ENCODE measurements around the gene UGT3A1.

UGT3A1 gene

DNA sequence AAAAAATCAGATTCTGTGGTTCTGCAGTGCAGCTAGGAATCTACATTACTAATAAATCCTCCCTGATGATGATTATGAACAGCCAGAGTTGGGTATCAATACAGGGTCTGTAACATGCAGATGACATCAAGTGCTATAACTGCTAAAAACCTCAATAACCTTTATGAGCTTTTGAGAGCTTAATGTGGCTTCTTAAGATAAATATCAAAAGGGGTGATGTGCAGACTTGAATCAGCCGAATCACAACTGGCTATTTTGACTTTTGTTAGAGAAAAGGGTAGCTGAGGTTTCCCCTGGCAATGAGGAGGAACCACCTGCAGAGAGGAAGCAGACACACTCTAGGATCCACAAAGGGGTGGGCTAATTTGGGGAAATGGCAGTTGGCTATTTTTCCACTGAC, 83.0 kb downstream of the UGT3A1 start:
- no peak for DNase-seq (ENCODE audit: low read depth in 2 of 2)

DNA sequence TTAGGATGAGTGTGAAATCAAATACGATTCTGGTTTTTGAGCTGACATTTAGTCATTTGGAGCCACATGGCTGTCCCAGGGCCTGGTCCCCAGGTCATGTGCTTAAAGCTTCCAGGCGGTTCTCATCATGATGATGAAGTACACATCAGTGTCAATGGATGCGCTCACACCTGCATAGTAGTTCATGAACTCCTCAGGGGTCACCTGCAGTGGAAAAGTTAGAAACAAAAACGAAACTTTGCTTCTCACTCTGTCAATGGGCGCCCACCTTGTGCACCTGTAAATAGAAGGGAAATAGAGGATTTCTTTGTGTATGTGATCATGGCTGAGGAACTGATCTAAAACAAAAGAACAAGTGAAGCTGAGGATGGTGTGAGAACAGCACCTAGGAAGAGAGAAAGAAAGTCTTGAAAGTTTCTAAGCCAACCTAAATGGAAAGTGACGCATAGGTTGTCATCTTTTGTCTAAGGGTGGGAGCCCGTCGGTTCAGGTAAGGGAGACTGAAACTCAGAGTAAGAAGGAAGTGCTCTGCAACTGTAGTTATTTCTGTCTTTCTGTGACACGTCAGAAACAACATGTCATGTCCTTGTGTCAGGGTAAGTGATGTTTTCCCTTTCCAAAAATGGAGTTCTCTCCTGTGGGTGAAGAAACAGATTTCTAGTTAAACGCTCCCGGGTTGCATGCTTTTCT, 86.6 kb downstream of the UGT3A1 start:
- DNase-seq (ENCODE audit: low read depth in 2 of 2), result no peak

DNA sequence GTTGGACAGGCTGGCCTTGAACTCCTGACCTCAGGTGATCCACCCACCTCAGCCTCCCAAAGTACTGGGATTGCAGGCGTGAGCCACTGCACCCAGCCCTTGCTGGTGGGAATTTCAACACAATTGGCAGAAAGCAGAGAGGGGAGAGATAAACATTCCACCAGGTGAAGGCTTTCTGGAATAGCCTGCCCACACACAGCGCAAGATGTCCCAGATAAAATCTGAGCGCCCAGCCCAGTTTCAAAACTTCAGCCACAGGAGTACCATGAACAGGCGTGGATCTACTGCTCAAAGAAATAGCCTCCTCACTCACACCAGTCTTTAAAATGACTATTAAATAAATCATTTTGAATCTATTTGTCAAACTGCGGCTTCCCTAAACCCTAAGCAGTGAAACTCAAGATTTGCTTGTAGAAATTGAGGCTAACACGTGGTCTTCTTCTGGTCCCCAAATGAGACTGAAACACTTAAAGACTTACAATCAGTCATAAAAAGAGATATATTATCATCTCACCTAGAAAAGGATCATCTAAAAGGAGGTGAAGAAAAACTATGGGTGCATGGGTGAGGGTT, 87.5 kb downstream of the UGT3A1 start:
- DNase-seq (ENCODE audit: low read depth in 2 of 2), result no peak

GRCh38 chr5:35902046-35902672, 89.0 kb downstream of the UGT3A1 start:
- no peak for DNase-seq (ENCODE audit: low read depth in 2 of 2)
